ENCODE measurements around the gene BAHD1. TPM values are rescaled to one million over a fixed set of nuclear protein-coding genes. Genes with fewer than 3 reads are reported as not detected.
"Not testable (repeated sequence)": the region's sequence is repeated elsewhere in the genome, so short reads cannot be mapped to it uniquely, and the experiment has no call there.

BAHD1 gene
- total RNA-seq, 1 donor from 2014 or later, result 6.8 TPM

GRCh38 chr15:40445421-40445922 is 4.7 kb downstream of the BAHD1 start:
- DNase-seq (ENCODE audit: low read depth, low spot score), result no peak

- DNase-seq (ENCODE audit: low read depth, low spot score), result no peak
Observed at GRCh38 chr15:40446144-40446543, 5.4 kb downstream of the BAHD1 start.

GRCh38 chr15:40448354-40448753 is 7.6 kb downstream of the BAHD1 start:
- DNase-seq (ENCODE audit: low read depth, low spot score), result no peak

GRCh38 chr15:40449275-40449674 is 8.5 kb downstream of the BAHD1 start:
- DNase-seq (ENCODE audit: low read depth, low spot score), result no peak

DNA sequence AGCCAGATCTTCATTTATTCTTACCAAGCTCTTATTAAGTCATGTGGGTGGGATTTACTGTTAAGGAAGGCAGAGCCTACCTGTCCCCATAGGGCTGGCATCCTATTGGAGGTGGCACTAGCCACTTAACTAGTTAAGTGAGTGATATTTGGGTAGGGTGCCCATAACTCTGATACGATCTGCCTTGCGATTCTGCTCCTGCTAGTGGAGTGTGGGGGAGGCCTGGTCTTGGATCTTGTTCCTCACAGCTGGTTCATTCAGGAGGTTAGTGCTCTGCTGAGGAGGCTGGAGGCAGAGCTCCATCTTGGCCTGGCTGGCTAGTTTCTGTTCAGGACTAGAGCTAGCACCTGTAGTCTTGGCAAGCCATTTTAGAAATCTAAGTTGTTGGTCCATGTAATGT is 9.3 kb downstream of the BAHD1 start:
- DNase-seq (ENCODE audit: low read depth, low spot score), result no peak

DNA sequence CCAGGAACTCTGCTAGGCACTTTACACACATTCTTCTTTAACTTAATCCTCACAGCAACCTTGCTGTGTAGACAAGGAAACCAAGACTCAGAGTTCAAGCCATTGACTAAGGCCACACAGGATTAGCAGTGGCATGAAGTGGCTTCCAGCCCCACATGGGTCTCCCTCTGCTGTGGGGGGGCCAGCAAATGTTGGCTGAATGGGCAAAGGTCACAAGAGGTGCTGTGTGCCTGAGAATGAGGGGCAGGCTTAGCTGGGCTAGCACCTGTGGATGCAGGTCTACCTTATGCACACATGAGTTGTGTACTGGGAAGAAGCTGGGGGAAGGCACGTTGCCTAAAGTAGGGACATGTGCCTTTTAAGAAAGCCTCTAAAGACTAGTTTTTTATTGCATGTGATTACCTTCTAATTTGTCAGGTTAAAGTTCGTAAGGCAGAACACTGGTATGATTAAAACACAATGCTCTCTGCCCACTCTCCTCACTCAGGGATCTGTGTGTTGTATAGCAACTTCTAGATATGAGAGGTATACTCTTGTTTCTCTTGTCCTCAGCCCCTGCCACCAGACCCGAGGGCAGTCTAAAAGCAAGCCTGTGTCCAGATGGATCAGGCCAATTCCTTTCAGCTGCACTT is 10.9 kb downstream of the BAHD1 start:
- DNase-seq (ENCODE audit: low read depth, low spot score), result no peak

GRCh38 chr15:40452296-40453090 is 11.7 kb downstream of the BAHD1 start:
- DNase-seq (ENCODE audit: low read depth, low spot score), result no peak

DNA sequence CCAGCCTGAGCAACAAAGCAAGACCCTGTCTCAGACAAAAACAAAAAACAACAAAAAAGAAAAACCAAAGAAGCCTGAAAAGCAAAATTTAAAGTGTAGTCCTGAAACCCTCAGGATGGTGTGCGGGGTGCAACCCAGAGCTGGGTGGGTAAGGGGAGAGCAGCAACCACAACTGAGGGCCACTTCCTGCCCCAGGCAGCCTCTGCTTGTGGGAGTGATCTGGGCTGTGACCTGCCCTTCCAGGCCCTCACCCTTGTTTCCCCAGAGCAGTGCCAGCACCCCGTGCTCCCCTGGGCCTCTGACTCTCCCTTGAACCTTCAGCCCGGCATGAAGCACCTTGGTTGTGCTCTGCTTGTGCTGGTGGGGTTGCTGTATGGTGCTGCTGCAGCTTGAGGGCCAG is 13.2 kb downstream of the BAHD1 start:
- DNase-seq (ENCODE audit: low read depth, low spot score), result not testable (repeated sequence)

DNA sequence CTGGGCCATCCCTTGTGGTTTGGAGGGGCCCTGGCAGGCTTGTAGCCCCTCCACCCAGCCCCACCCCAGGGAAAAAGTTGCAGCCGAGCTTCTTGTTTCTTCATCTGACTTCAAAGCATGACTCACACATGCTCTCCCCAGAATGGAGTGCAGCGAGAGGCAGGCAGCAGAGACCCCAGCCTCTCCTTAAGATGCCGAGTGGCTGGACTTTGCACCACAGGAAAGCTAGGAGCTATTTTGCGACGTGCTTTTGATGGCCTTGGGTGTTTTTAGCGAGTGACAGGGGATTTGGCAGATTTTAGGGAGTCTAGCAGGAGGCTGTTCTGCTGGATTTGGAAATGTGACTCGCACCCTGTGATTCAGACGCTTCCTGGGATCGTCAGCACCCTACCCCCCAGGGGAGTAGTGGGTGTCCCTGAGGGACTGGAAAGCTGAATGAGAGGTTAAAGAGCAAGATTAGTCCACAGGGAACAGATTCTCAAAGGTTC is 14.2 kb downstream of the BAHD1 start:
- DNase-seq (ENCODE audit: low read depth, low spot score), result no peak

DNA sequence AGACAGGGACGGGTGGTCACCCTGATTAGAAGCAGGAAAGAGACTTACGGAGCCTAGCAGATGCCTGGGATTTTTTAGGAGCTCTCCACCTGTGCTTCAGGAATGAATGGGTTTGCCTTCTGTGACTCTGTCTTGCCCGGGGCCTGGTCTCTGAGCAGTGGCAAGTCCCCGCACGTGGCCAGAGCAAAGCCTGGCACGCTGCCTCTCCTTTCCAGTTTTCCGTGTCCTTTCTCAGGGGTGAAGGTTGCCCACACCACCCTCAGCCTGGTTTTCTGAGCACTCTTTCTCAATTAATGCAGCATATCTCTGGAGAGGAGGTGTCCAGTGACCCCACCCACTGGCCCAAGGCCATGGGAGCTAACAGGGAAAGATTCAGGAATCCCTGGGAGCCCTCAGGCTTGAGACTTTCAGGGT is 15.6 kb downstream of the BAHD1 start:
- no peak for DNase-seq (ENCODE audit: low read depth, low spot score)

DNA sequence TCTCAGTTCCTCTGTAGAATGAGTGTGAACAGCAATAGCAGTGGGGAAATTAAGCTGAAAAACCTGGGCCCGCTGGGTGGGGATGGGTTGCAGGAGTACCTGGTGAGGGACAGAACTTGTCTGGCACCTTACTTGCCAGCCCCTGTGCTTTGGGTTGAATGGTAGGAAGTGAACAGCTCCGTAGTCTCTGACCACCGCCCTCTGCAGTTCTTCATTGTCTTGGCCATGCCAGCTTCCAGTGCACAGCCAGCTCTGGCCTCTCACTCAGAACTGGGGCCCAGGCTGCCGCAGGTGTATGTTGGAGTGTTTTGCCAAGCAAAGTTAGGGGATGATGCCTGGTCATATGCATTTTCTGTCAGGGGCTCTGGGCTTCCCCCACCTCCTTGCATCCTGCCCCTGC is 16.0 kb downstream of the BAHD1 start:
- no peak for DNase-seq (ENCODE audit: low read depth, low spot score)

- DNase-seq (ENCODE audit: low read depth, low spot score), result no peak
Observed at GRCh38 chr15:40458495-40459371, 18.0 kb downstream of the BAHD1 start.

- DNase-seq (ENCODE audit: low read depth, low spot score), result no peak
Observed at GRCh38 chr15:40459391-40460015, 18.8 kb downstream of the BAHD1 start.

DNA sequence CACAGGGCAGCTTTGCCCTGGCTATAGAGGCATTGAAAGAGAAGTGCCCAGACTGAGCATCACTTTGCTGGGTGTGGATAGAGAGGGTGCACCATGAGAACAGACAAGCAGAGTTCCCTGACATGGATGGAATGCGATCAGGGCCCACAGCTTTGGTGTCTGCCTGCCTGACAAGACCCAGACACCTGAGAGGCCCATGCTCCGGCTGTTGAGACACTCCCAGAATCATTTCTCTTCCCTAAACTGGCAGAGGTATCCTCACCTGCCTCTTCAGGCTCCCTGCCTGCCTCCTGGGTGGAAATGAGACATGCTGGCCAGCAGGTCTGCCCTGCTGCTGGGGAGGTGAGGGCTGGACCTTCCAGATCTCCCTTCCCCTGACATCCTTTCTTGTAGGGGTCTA is 19.7 kb downstream of the BAHD1 start:
- DNase-seq (ENCODE audit: low read depth, low spot score), result no peak

- no peak for DNase-seq (ENCODE audit: low read depth, low spot score)
Observed at GRCh38 chr15:40461958-40462357, 21.2 kb downstream of the BAHD1 start.

- no peak for DNase-seq (ENCODE audit: low read depth, low spot score)
Observed at GRCh38 chr15:40463279-40463678, 22.5 kb downstream of the BAHD1 start.

- DNase-seq (ENCODE audit: low read depth, low spot score), result no peak
Observed at GRCh38 chr15:40463886-40464545, 23.3 kb downstream of the BAHD1 start.

DNA sequence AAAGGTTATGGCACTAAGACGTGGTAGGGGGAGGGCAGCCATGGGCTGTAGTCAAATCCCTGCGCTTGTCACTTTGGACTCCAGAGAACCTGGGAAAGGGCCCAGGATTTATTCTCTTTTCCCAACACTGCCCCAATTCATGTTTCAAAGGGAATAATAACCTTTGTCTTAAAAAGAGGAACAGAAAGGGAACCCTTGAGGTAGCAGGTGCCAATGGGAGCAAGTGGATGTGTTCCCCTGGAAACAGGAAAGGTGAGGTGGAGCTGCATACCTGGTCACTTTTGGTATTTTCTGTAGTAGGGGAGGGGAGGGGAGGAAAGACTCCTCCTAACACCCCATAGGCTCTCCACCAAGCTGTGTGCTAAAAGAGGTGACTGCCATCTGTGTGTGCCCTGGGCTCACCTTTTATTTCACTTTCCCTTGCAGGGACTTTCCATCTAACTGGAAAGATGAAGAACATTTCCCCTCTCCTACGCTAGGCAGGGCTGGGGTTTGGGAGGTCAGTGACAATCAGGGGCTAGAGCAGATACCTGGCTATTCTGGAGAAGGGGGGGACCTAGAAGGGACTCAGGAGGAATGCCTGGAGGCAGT is 23.9 kb downstream of the BAHD1 start:
- DNase-seq (ENCODE audit: low read depth, low spot score), result no peak

- DNase-seq (ENCODE audit: low read depth, low spot score), result no peak
Observed at GRCh38 chr15:40465939-40466338, 25.2 kb downstream of the BAHD1 start.
